Measurements from ENCODE around the gene ITGA8. TPM values are rescaled to one million over a fixed set of nuclear protein-coding genes. Genes with fewer than 3 reads are reported as not detected.

Gene ITGA8
- 0.03 TPM in 1 of 2 replicates, not detected in the other for total RNA-seq (2014; rRNA removed; shearing (Covaris generic))

GRCh38 chr10:15719899-15720634, at the start of gene ITGA8:
ITGA8 (minus strand) TSS chr10:15719922; CDS start chr10:15719771, 151 bp downstream.

Other genes with a start within 250 kb of the ITGA8 start
- 8.4 and 9.9 TPM in 2 replicates for gene MINDY3, start 140.6 kb upstream of the ITGA8 start, total RNA-seq (2014; rRNA removed; shearing (Covaris generic))

All from A375 (cell line).